GM12878 (cell line): ENCODE results near the gene DPPA3. TPM values are rescaled to one million over a fixed set of nuclear protein-coding genes. Genes with fewer than 3 reads are reported as not detected.

Source experiments
- ATAC-seq: fragments of 200-7000 bp; cut with Tn5 transposase; 3 replicates; pipeline ENCODE4 v1.9.1; 2020; ENCODE audit warnings: mild to moderate bottlenecking, moderate library complexity
- BruUV-seq: library from RNA; stranded (reverse); fragments of 400-500 nt; replicated peaks from 2 replicates; lab custom pipeline; 2021; lab: Mats Ljungman, UMichigan
- CTCF ChIA-PET: fragments of 300-600 bp; sonication (Branson Sonifier 250); formaldehyde crosslinking; extraction: SDS; loops from one replicate; lab custom pipeline; 2021; ENCODE audit warnings: inconsistent platforms; lab: Yijun Ruan, JAX
- POLR2A ChIA-PET: fragments of 350-600 bp; formaldehyde crosslinking; extraction: SDS; loops from one replicate; lab custom pipeline; 2021; ENCODE audit warnings: inconsistent platforms; lab: Charles Lee
- RAD21 ChIA-PET: fragments of 300-600 bp; sonication (Branson Sonifier 250); formaldehyde crosslinking; loops from one replicate; lab custom pipeline; 2023; ENCODE audit warnings: antibody characterized with exemption; ENCODE audit not compliant: unreplicated experiment; lab: Charles Lee
- SMC1A ChIA-PET: fragments of 300-600 bp; sonication (Branson Sonifier 250); formaldehyde crosslinking; loops from one replicate; lab custom pipeline; 2023; ENCODE audit not compliant: unreplicated experiment, uncharacterized antibody; lab: Charles Lee
- DNase-seq: peaks from one replicate; pipeline ENCODE4 v3.0.0-alpha.2; 2011; ENCODE audit warnings: low read depth, low spot score
- FAIRE-seq: peaks from 3 replicates; lab custom pipeline; 2011; peaks lifted over from hg19 to GRCh38; lab: Jason Lieb, UNC
- H2AFZ ChIP-seq: 2 replicates; pipeline ENCODE4 v1.6.0; 2011; ENCODE audit warnings: low read depth, low read length, control low read depth; ENCODE audit not compliant: control insufficient read depth
- H3K27ac ChIP-seq: 2 replicates; pipeline ENCODE4 v1.5.1; 2011; ENCODE audit warnings: control low read depth; ENCODE audit not compliant: control insufficient read depth, insufficient read depth
- H3K27me3 ChIP-seq, 2 experiments: replicated peaks in 1 of 2; 2 replicates each; pipeline versions ENCODE4 v1.6.0 to v1.6.1; 2011; ENCODE audit warnings: low read length in 1 of 2; ENCODE audit not compliant: control insufficient read depth in 2 of 2, insufficient read depth in 2 of 2
- H3K36me3 ChIP-seq, 2 experiments: 2 replicates each; pipeline ENCODE4 v1.5.1; 2011; ENCODE audit warnings: low read length in 1 of 2; ENCODE audit not compliant: control insufficient read depth in 2 of 2, insufficient read depth in 2 of 2
- H3K4me1 ChIP-seq: 2 replicates; pipeline ENCODE4 v1.6.1; 2011; ENCODE audit warnings: mild to moderate bottlenecking, low read length, moderate library complexity, mixed read lengths; ENCODE audit not compliant: control insufficient read depth, insufficient read depth
- H3K4me2 ChIP-seq: 2 replicates; pipeline ENCODE4 v1.6.0; 2011; ENCODE audit warnings: control low read depth; ENCODE audit not compliant: control insufficient read depth, insufficient read depth
- H3K4me3 ChIP-seq: fragments of 200-600 bp; sonication (generic); 2 replicates; pipeline ENCODE4 v1.5.1; 2016
- H3K79me2 ChIP-seq: 2 replicates; pipeline ENCODE4 v1.6.0; 2011; ENCODE audit warnings: low read length; ENCODE audit not compliant: control insufficient read depth, insufficient read depth
- H3K9ac ChIP-seq: 2 replicates; pipeline ENCODE4 v1.8.0; 2011; ENCODE audit warnings: low read length, control low read depth, mixed read lengths; ENCODE audit not compliant: control insufficient read depth, insufficient read depth
- H3K9me3 ChIP-seq: replicated peaks from 3 replicates; pipeline ENCODE4 v1.5.1; 2011; ENCODE audit warnings: mild to moderate bottlenecking, low read length; ENCODE audit not compliant: control insufficient read depth, insufficient read depth
- H4K20me1 ChIP-seq: 2 replicates; pipeline ENCODE4 v1.6.0; 2011; ENCODE audit not compliant: control insufficient read depth, insufficient read depth
- DPF2 ChIP-seq: fragments of 450-650 bp; IDR thresholded peaks from 2 replicates; pipeline ENCODE4 v1.6.1; 2017; ENCODE audit warnings: mild to moderate bottlenecking
- HDAC2 ChIP-seq: fragments of 200-600 bp; sonication (generic); IDR thresholded peaks from 2 replicates; pipeline ENCODE4 v1.6.1; 2017
- HDAC6 ChIP-seq: fragments of 200-600 bp; sonication (generic); IDR thresholded peaks from one replicate; pipeline ENCODE4 v1.8.0; 2017; ENCODE audit warnings: antibody characterized with exemption; ENCODE audit not compliant: unreplicated experiment
- PAX8 ChIP-seq: fragments of 450-650 bp; IDR thresholded peaks from 2 replicates; pipeline ENCODE4 v1.6.1; 2017; ENCODE audit warnings: mild to moderate bottlenecking, moderate library complexity
- SMC3 ChIP-seq: IDR thresholded peaks from 2 replicates; pipeline ENCODE4 v1.6.1; 2011; ENCODE audit warnings: low read length, improper control_type of control experiment, borderline replicate concordance
- SUZ12 ChIP-seq: fragments of 200-600 bp; sonication (generic); IDR thresholded peaks from one replicate; pipeline ENCODE4 v1.6.1; 2018; ENCODE audit warnings: antibody characterized with exemption, mild to moderate bottlenecking; ENCODE audit not compliant: unreplicated experiment
- TCF7 ChIP-seq: IDR thresholded peaks from 2 replicates; pipeline ENCODE4 v1.6.1; 2014; ENCODE audit warnings: antibody characterized with exemption, borderline replicate concordance
- WGBS: methylation state at CpG from one replicate; pipeline ENCODE4 v1.1.6; 2016; ENCODE audit warnings: low lambda C conversion rate; ENCODE audit not compliant: insufficient replicate concordance, insufficient coverage; ENCODE audit errors: missing lambda C conversion rate; 5-methylcytosine and 5-hydroxymethylcytosine counted together
- in situ Hi-C: fragments of 300-500 bp; cut with MboI; formaldehyde crosslinking; loops from 9 replicates; pipeline ENCODE4 v1.14.3; 2018; ENCODE audit warnings: mixed read lengths
- intact Hi-C: fragments of 100-400 bp; cut with micrococcal nuclease; formaldehyde crosslinking; loops from one replicate; pipeline ENCODE4 v1.14.2; 2022; ENCODE audit not compliant: unreplicated experiment
- polyA plus RNA-seq, 11 experiments: library from polyadenylated mRNA; depleted of rRNA in 4 of 11; unstranded in 6 of 11; stranded (reverse) in 5 of 11; fragments of >200 nt; fragmentation: Nextera tagmentation in 4 of 11; fragmentation: Illumina TruSeq in 1 of 11; extraction: Ambion mirVana in 4 of 11; extraction: Trizol in 1 of 11; gene quantifications; 1 replicate in 1 of 11; 2 replicates in 10 of 11; pipeline versions ENCODE4 v1.2.1 to v1.2.3, GENCODE V29; 2011 to 2016; ENCODE audit warnings: inconsistent platforms in 2 of 11, missing spikeins in 2 of 11, low read depth in 1 of 11
- total RNA-seq, 4 experiments: library from RNA; depleted of rRNA in 3 of 4; stranded (reverse); fragments of >200 nt in 3 of 4; fragmentation: Illumina TruSeq in 1 of 4; extraction: Trizol in 1 of 4; gene quantifications; 2 replicates each; pipeline versions ENCODE4 v1.2.1 to v1.2.3, GENCODE V29; 2013 to 2021

DPPA3 gene
- total and polyA plus RNA-seq, 10 of the 15 experiments (the other 5 are each of a cell fraction or from before 2014, with no cell fraction given), result 0.05 TPM; not detected in 9

- H3K9ac ChIP-seq, result no peak overlapping the region
- H3K79me2 ChIP-seq, result no peaks in the 10 kb centered on the region
- H3K4me3 ChIP-seq, result no peak overlapping the region
- DNase-seq, result no peak
- H4K20me1 ChIP-seq, result no peaks in the 10 kb centered on the region
- H3K4me1 ChIP-seq, result no peaks in the 10 kb centered on the region
- no peak for ATAC-seq
- SMC1A ChIA-PET, result no interaction called here
- no peak overlapping the region for H3K27ac ChIP-seq
- TF ChIP-seq PAX8, result no peak
- TF ChIP-seq DPF2, result no peak
- no peak for TF ChIP-seq TCF7
- no peak for TF ChIP-seq SMC3
- TF ChIP-seq HDAC2, result no peak
- no peak for TF ChIP-seq HDAC6
- H2AFZ ChIP-seq, result no peak overlapping the region
- no TSS peak for BruUV-seq
- FAIRE-seq, result no peak
- 21% methylated on average over 10 of the region's 10 CpGs for WGBS
- POLR2A ChIA-PET, result no interaction called here
- RAD21 ChIA-PET, result no interaction called here
- H3K27me3 ChIP-seq, result no peaks in the 10 kb centered on the region
- CTCF ChIA-PET, result no interaction called here
- in situ Hi-C loops (no loop called here), intact Hi-C loops (no loop called here)
- H3K9me3 ChIP-seq, result no peaks in the 10 kb centered on the region
- H3K4me2 ChIP-seq, result no peak overlapping the region
- H3K36me3 ChIP-seq, result no peaks in the 10 kb centered on the region
These were observed 16.0 kb upstream of the DPPA3 start for GRCh38 chr12:7695237-7695560.

DNA sequence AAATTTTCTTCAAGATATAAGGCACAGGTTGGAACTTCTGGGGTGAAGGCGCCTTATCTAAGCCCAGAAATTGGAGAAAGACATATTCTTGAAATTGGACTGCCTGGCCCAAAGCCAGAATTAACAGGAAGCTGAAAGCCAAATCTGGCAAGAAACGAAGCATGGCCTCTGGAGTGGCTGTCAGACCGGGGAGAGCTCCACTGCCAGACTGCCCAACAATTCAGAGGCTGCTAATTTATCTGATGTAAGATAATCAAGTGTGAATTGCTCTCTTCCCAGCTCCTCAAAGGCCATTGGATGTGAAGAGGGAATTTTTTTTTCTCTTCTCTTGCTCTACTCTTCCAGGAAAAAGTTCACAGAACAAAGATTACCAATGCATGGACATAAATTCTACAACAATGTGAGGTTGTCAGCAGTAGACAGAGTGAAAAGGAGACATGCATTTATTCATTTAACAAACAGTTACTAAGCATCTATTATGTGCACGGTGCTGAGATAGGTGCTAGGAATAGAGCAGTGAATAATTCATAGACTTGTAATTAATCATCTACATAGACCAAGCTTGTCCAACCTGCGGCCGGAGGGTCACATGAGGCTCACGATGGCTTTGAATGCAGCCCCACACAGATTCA lies 15.6 kb upstream of the DPPA3 start, which contains the start of gene GDF3:
Gene GDF3, minus strand, starts transcription at position 210 of the 632 bp plus-strand sequence. Its CDS starts 47 bp downstream, at position 163.
- ChIA-PET POLR2A (no interaction called here), CTCF (no interaction called here), SMC1A (no interaction called here), RAD21 (no interaction called here)
- BruUV-seq, result no TSS peak
- no peak for FAIRE-seq
- Histone ChIP-seq H3K27ac (no peak within 1 kb of the TSS), H3K4me1 (no peaks in the 10 kb centered on the region), H3K4me2 (no peak within 1 kb of the TSS), H3K27me3 (no peaks in the 10 kb centered on the region), H4K20me1 (no peaks in the 10 kb centered on the region), H3K36me3 (no peaks in the 10 kb centered on the region)
- in situ Hi-C loops (no loop called here), intact Hi-C loops (no loop called here)
- 43% methylated on average over 7 of the region's 7 CpGs for WGBS
- ATAC-seq, result no peak
- no peak for TF ChIP-seq SUZ12
- TF ChIP-seq, all 136 proteins: peak for 0
- no peak within 1 kb of the TSS for H3K4me3 ChIP-seq
- H3K9me3 ChIP-seq, result no peaks in the 10 kb centered on the region
- H2AFZ ChIP-seq, result no peak within 1 kb of the TSS
- no peaks in the 10 kb centered on the region for H3K79me2 ChIP-seq
- no peak for DNase-seq
- no peak within 1 kb of the TSS for H3K9ac ChIP-seq
